C4-2B (cell line): Measurements from ENCODE around the gene KIF14.

Source experiments
- H3K27ac ChIP-seq: fragments of 450-650 bp; 2 replicates; pipeline ENCODE4 v1.5.1; 2017
- ZFX ChIP-seq: fragments of 450-650 bp; IDR thresholded peaks from 2 replicates; pipeline ENCODE4 v1.6.1; 2017
- TF ChIP-seq, protein P1 (sequence below): fragments of 450-650 bp; conservative IDR thresholded peaks from 2 replicates; pipeline ENCODE4 v1.5.1; 2017; ENCODE audit warnings: mild to moderate bottlenecking

Gene KIF14

DNA sequence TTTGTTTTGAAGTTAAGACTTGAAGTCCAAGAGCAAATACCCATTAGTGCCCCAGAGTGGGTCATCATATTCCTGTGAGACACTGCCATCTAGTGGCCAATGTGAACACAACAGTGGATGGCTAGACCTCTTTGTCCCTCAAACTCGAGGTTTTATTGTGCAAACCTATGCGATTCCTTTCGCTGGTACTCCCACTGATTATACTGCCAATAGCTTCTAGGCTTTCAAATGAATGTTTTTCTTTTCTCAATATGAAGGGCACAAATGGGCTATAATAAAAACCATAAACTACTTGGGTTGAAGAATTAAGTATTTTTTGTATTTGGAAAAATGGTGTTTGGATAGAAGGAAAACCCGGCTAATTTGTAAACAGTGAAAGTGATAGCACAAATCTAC lies 110.3 kb downstream of the KIF14 start:
- TF ChIP-seq ZFX: no peak
- TF ChIP-seq, protein P1, sequence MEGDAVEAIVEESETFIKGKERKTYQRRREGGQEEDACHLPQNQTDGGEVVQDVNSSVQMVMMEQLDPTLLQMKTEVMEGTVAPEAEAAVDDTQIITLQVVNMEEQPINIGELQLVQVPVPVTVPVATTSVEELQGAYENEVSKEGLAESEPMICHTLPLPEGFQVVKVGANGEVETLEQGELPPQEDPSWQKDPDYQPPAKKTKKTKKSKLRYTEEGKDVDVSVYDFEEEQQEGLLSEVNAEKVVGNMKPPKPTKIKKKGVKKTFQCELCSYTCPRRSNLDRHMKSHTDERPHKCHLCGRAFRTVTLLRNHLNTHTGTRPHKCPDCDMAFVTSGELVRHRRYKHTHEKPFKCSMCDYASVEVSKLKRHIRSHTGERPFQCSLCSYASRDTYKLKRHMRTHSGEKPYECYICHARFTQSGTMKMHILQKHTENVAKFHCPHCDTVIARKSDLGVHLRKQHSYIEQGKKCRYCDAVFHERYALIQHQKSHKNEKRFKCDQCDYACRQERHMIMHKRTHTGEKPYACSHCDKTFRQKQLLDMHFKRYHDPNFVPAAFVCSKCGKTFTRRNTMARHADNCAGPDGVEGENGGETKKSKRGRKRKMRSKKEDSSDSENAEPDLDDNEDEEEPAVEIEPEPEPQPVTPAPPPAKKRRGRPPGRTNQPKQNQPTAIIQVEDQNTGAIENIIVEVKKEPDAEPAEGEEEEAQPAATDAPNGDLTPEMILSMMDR: peak; percentile 95
- H3K27ac ChIP-seq: no peak overlapping the region

DNA sequence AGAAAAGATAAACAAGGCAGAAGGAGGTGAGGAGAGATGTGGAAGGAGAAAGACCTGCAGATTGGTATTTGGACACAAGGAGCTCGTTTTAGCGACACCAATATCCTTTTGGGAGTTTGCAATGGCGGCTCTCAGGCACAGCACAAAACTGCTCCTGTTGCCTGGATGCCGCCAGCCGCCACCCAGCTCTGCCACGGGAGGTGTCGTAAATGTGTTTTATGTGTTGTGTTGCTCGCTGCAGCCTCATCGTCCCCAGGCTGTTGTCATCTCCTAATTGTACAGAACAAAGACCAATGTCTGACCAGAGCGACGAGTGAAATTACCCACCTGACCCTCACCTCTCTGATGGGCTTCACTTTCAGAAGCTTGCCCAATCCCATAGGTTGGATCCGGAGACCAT lies 114.1 kb downstream of the KIF14 start:
- TF ChIP-seq, protein P1: no peak
- TF ChIP-seq ZFX: no peak
- no peak overlapping the region for H3K27ac ChIP-seq

DNA sequence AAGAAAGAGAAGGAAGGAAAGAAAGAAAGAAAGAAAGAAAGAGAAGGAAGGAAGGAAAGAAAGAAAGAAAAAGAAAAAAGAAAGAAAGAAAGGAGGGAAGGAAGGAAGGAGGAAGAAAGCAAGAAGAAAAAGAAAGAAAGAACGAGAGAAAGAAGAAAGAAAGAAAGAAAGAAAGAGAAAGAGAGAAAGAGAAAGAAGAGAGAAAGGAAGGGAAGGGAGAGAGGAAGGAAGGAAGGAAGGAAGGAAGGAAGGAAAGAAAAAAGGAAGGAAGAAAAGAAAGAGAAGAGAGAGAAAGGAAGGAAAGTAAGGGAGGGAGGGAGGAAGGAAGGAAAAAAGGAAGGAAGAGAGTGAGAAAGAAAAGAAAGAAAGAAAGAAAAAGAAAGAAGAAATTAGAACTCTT lies 115.3 kb downstream of the KIF14 start:
- no peak for TF ChIP-seq ZFX
- TF ChIP-seq, protein P1: no peak
- no peak overlapping the region for H3K27ac ChIP-seq
